Adrenal gland (tissue), 12 donors: ENCODE results near the gene TFDP1. TPM values are rescaled to one million over a fixed set of nuclear protein-coding genes. Genes with fewer than 3 reads are reported as not detected.
A peak's percentile ranks its signal among the peaks of the same experiment; 100 is the strongest.

Experiments used
- DNase-seq, 7 donors: peaks; one replicate each; pipeline ENCODE4 v3.0.0-alpha.2; 2019 to 2020
- H3K27ac ChIP-seq, 5 donors: fragments of 200-600 bp; sonication (generic) in 4 of 5; 1 replicate in 3 of 5; 2 replicates in 2 of 5; pipeline versions ENCODE4 v1.5.1 to v1.8.0; 2016 to 2020; ENCODE audit warnings: mild to moderate bottlenecking in 1 of 5
- H3K27me3 ChIP-seq: fragments of 200-600 bp; 2 replicates; pipeline ENCODE4 v1.8.0; 2021
- H3K36me3 ChIP-seq, 2 donors: fragments of 200-600 bp; replicated peaks in 1 of 2; 1 replicate in 1 of 2; 2 replicates in 1 of 2; pipeline versions ENCODE4 v1.5.1 to v1.8.0; 2018 to 2022
- H3K4me1 ChIP-seq, 2 donors: fragments of 200-600 bp; replicated peaks in 1 of 2; 1 replicate in 1 of 2; 2 replicates in 1 of 2; pipeline versions ENCODE4 v1.5.1 to v1.8.0; 2018 to 2021
- H3K4me3 ChIP-seq, 4 donors: fragments of 200-600 bp; sonication (generic) in 3 of 4; one replicate each; pipeline ENCODE4 v1.5.1; 2016 to 2018
- H3K9me3 ChIP-seq, 3 donors: fragments of 200-600 bp; sonication (generic) in 1 of 3; replicated peaks in 1 of 3; 1 replicate in 2 of 3; 2 replicates in 1 of 3; pipeline versions ENCODE4 v1.5.1 to v1.8.0; 2016 to 2021
- CTCF ChIP-seq, 6 experiments: fragments of 450-650 bp in 4 of 6; fragments of 200-600 bp in 2 of 6; sonication (generic) in 1 of 6; IDR thresholded peaks; 1 replicate in 5 of 6; 2 replicates in 1 of 6; pipeline versions ENCODE4 v1.5.1 to v1.8.0; 2016 to 2021; ENCODE audit warnings: antibody characterized with exemption in 6 of 6, mild to moderate bottlenecking in 2 of 6, moderate library complexity in 1 of 6
- POLR2A ChIP-seq, 2 donors: fragments of 450-650 bp; IDR thresholded peaks; one replicate each; pipeline ENCODE4 v1.6.1; 2017; ENCODE audit warnings: antibody characterized with exemption in 2 of 2, mild to moderate bottlenecking in 2 of 2, moderate library complexity in 1 of 2
- whole genome bisulfite sequencing, 4 donors: extraction: QIAGEN DNeasy Blood & Tissue Kit in 2 of 4; methylation state at CpG; one replicate each; pipeline versions ENCODE4 v1.1.5 to v1.1.7; 2013 to 2017; 5-methylcytosine and 5-hydroxymethylcytosine counted together
- intact Hi-C, 2 donors: fragments of 100-400 bp; cut with DNase I; formaldehyde crosslinking; loops; one replicate each; pipeline versions ENCODE4 v1.14.1 to v1.15.0; 2022 to 2023
- polyA plus RNA-seq, 3 donors: library from polyadenylated mRNA; stranded (reverse); fragments of 200-250 nt in 2 of 3; fragments of 350-450 nt in 1 of 3; fragmentation: Illumina TruSeq in 1 of 3; extraction: RNeasy Lipid Tissue Mini Kit (QIAGEN cat#74804) in 1 of 3; gene quantifications; one replicate each; pipeline ENCODE4 v1.2.3, GENCODE V29; 2013 to 2014
- total RNA-seq, 9 donors: library from RNA; depleted of rRNA in 4 of 9; stranded (reverse); fragments of >200 nt in 4 of 9; fragments of 120-200 nt in 1 of 9; fragmentation: NEBNext Ultra II Directional in 1 of 9; extraction: Animal tissue kit (Norgen Biotek cat#: 25700) in 1 of 9; gene quantifications; one replicate each; pipeline versions ENCODE4 v1.1.0 to v1.2.4, GENCODE V29; 2013 to 2023
- donor health status: healthy with polysubstance abuse.
- donor health status: Bipolar disorder and iron deficiency.
- donor health status: DM: yes; HTN: yes; CAD: no.
- donor health status: DM: no; HTN: no; CAD: no.
- donor health status: DM: no; HTN: no; CAD: no.
- donor health status: DM: yes; HTN: yes; CAD: no.

Gene TFDP1
- total and polyA plus RNA-seq, 12 donors, result 16.5 to 50.0 (median 35.5) TPM

DNA sequence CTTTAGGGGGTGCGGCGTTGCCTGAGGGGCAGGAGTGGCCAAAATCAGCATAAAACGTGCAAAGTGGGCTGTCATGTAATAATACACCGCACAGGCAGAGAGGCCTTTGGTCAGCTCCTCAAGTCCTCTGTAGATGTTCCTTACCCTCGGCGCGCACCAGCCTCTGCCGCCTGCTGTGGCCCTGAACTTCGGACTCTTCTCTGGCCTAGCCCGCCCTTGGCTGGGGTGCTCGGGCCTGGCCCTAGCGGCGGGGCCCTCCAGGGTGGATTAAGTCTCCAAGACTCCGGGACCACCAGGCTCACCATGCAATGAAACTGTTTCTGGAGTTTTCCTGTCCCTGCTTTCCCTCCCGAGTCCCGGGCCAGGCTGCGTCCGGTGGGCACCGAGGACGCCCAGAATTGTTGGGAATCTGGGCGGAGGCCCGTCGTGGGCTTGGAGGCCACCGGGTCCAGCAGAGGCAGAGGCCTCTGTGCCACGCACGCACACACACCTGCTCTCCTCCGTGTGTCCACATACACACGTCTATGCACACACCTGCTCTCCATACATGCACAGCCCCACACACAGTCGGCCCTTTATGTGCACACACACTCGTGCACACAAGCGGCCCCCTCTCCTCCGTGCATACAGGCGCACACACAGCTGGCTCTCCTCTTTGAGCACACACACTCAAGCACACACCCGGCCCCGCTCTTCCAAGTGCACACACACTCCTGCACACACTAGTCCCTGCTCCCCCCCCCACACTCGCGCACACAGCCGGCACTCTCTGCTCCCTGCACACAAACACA lies 1.5 kb upstream of the TFDP1 start:
- intact Hi-C loops, result no loop called here
- Histone ChIP-seq H3K4me3 (no peak overlapping the region), H3K4me1 (peaks cover 0 to 14% of the 10 kb centered on the region in 2 donors), H3K9me3 (no peaks in the 10 kb centered on the region), H3K27ac (no peak overlapping the region), H3K36me3 (peaks cover 0 to 4% of the 10 kb centered on the region in 2 donors), H3K27me3 (no peaks in the 10 kb centered on the region)
- 80 to 88% (median 82%) methylated on average over 26 to 38 of the region's 38 CpGs for WGBS, 4 donors
- no peak for TF ChIP-seq CTCF (IDR thresholded peaks at IDR 0.05)
- no peak for TF ChIP-seq POLR2A (IDR thresholded peaks at IDR 0.05)
- peak in 2 of 7 donors; percentile 20 to 49 for DNase-seq

- intact Hi-C loops, result no loop called here
- WGBS, 4 donors, result 1 to 2% (median 1%) methylated on average over 24 to 101 of the region's 105 CpGs
- peak overlapping the region in 2 of 4 donors; percentile 19 to 82 for H3K4me3 ChIP-seq
- H3K27ac ChIP-seq, result peak overlapping the region in 1 of 5 donors; percentile 68
- TF ChIP-seq POLR2A (IDR thresholded peaks at IDR 0.05) (no peak), CTCF (IDR thresholded peaks at IDR 0.05) (no peak)
- H3K4me1 ChIP-seq, result peaks cover 0 to 14% of the 10 kb centered on the region in 2 donors
- DNase-seq, result peak in 2 of 7 donors; percentile 18 to 46
- H3K27me3 ChIP-seq, result no peaks in the 10 kb centered on the region
- H3K9me3 ChIP-seq, result no peaks in the 10 kb centered on the region
- H3K36me3 ChIP-seq, result peaks cover 0 to 8% of the 10 kb centered on the region in 2 donors
Measured at GRCh38 chr13:113584870-113585671, 518 bp downstream of the TFDP1 start.

GRCh38 chr13:113585896-113586295 lies 1.3 kb downstream of the TFDP1 start:
- intact Hi-C loops, result no loop called here

More at GRCh38 chr13:113585896-113586295, 1.3 kb downstream of the TFDP1 start:
- DNase-seq, result peak in 2 of 7 donors; percentile 19 to 42
- no peaks in the 10 kb centered on the region for H3K9me3 ChIP-seq
- peaks cover 0 to 8% of the 10 kb centered on the region in 2 donors for H3K36me3 ChIP-seq
- H3K4me3 ChIP-seq, result peak overlapping the region in 1 of 4 donors; percentile 82
- 79 to 85% (median 82%) methylated on average over 9 of the region's 9 CpGs for WGBS, 4 donors
- H3K4me1 ChIP-seq, result peaks cover 0 to 14% of the 10 kb centered on the region in 2 donors
- H3K27ac ChIP-seq, result no peak overlapping the region
- TF ChIP-seq POLR2A (IDR thresholded peaks at IDR 0.05), result no peak
- no peak for TF ChIP-seq CTCF (IDR thresholded peaks at IDR 0.05)
- H3K27me3 ChIP-seq, result no peaks in the 10 kb centered on the region
